ENCODE measurements around the gene EXD3.

DNA sequence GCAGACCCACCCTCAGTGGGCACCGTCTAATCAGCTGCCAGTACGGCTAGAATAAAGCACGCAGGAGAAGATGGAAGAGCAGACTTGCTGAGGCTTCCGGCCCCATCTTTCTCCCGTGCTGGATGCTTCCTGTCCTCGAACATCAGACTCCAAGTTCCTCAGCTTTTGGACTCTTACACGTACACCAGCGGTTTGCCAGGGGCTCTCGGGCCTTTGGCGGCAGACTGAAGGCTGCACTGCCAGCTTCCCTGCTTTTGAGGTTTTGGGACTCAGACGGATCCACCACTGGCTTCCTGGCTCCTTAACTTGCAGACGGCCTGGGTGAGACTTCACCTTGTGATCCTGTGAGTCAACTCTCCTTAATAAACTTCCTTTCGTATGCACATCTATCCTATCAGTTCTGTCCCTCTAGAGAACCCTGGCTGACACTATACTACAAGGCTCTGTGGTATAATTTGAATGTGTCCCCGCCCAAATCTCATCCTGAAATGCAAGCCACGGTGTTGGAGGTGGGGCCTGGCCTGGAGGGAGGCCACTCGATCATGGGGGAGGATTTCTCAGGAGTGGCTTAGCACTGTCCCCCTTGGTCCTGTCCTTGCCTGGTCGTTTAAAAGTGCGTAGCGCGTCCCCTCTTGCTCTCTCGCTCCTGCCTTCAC is 89.8 kb downstream of the EXD3 start:
- TF ChIP-seq, protein P1, sequence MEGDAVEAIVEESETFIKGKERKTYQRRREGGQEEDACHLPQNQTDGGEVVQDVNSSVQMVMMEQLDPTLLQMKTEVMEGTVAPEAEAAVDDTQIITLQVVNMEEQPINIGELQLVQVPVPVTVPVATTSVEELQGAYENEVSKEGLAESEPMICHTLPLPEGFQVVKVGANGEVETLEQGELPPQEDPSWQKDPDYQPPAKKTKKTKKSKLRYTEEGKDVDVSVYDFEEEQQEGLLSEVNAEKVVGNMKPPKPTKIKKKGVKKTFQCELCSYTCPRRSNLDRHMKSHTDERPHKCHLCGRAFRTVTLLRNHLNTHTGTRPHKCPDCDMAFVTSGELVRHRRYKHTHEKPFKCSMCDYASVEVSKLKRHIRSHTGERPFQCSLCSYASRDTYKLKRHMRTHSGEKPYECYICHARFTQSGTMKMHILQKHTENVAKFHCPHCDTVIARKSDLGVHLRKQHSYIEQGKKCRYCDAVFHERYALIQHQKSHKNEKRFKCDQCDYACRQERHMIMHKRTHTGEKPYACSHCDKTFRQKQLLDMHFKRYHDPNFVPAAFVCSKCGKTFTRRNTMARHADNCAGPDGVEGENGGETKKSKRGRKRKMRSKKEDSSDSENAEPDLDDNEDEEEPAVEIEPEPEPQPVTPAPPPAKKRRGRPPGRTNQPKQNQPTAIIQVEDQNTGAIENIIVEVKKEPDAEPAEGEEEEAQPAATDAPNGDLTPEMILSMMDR (IDR thresholded peaks at IDR 0.05), result no peak
- TF ChIP-seq POLR2AphosphoS5 (IDR thresholded peaks at IDR 0.05), result no peak
- TF ChIP-seq POLR2A (IDR thresholded peaks at IDR 0.05), result no peak

Data from breast epithelium (tissue), 3 donors.